Liver (tissue), 9 donors: Measurements from ENCODE around the gene EHD4. TPM values are rescaled to one million over a fixed set of nuclear protein-coding genes. Genes with fewer than 3 reads are reported as not detected.

Source experiments
- DNase-seq: peaks from one replicate; pipeline ENCODE4 v3.0.0-alpha.2; 2017; ENCODE audit warnings: low spot score
- H3K27ac ChIP-seq, 2 donors: one replicate each; pipeline ENCODE4 v1.7.0; 2013; ENCODE audit warnings: inconsistent platforms in 2 of 2, low read length in 2 of 2, control low read depth in 1 of 2, low read depth in 1 of 2, mild to moderate bottlenecking in 1 of 2
- H3K27me3 ChIP-seq, 4 donors: one replicate each; pipeline versions ENCODE4 v1.6.1 to v1.7.0; 2013; ENCODE audit warnings: low read length in 3 of 4, inconsistent platforms in 1 of 4, mild to moderate bottlenecking in 1 of 4, moderate library complexity in 1 of 4; ENCODE audit not compliant: control insufficient read depth in 4 of 4, insufficient read depth in 4 of 4
- H3K36me3 ChIP-seq, 4 donors: one replicate each; pipeline versions ENCODE4 v1.6.1 to v1.7.0; 2013; ENCODE audit warnings: low read length in 3 of 4, mild to moderate bottlenecking in 3 of 4, low read depth in 1 of 4, moderate library complexity in 1 of 4; ENCODE audit not compliant: control insufficient read depth in 4 of 4, insufficient read depth in 3 of 4
- H3K4me1 ChIP-seq, 4 donors: one replicate each; pipeline versions ENCODE4 v1.6.1 to v1.7.0; 2013; ENCODE audit warnings: low read length in 3 of 4, mild to moderate bottlenecking in 3 of 4, moderate library complexity in 1 of 4; ENCODE audit not compliant: control insufficient read depth in 4 of 4, insufficient read depth in 4 of 4
- H3K4me3 ChIP-seq, 3 donors: one replicate each; pipeline versions ENCODE4 v1.6.1 to v1.7.0; 2013; ENCODE audit warnings: low read length in 3 of 3, control low read depth in 1 of 3, low read depth in 1 of 3, mild to moderate bottlenecking in 1 of 3
- H3K9ac ChIP-seq, 2 donors: one replicate each; pipeline ENCODE4 v1.7.0; 2013; ENCODE audit warnings: low read length in 2 of 2, mild to moderate bottlenecking in 2 of 2, moderate library complexity in 2 of 2, control low read depth in 1 of 2, low read depth in 1 of 2
- H3K9me3 ChIP-seq, 4 donors: one replicate each; pipeline versions ENCODE4 v1.6.1 to v1.7.0; 2013; ENCODE audit warnings: low read length in 3 of 4; ENCODE audit not compliant: control insufficient read depth in 4 of 4
- ATF3 ChIP-seq: IDR thresholded peaks from 2 replicates; pipeline ENCODE4 v1.6.1; 2016; ENCODE audit warnings: antibody characterized with exemption
- CTCF ChIP-seq: fragments of 150-350 bp; IDR thresholded peaks from 2 replicates; pipeline ENCODE4 v1.5.1; 2017; ENCODE audit warnings: improper control_type of control experiment, low read depth, low read length; ENCODE audit not compliant: missing input control
- EGR1 ChIP-seq, 2 donors: IDR thresholded peaks; 2 replicates each; pipeline ENCODE4 v1.6.1; 2016 to 2018; ENCODE audit warnings: antibody characterized with exemption in 2 of 2, low read depth in 2 of 2
- FOXA1 ChIP-seq: IDR thresholded peaks from 2 replicates; pipeline ENCODE4 v1.6.1; 2016; ENCODE audit warnings: antibody characterized with exemption
- FOXA2 ChIP-seq: IDR thresholded peaks from 2 replicates; pipeline ENCODE4 v1.6.1; 2016; ENCODE audit warnings: antibody characterized with exemption
- GABPA ChIP-seq, 2 donors: IDR thresholded peaks in 1 of 2; conservative IDR thresholded peaks in 1 of 2; 2 replicates each; pipeline ENCODE4 v1.6.1; 2016; ENCODE audit warnings: antibody characterized with exemption in 2 of 2, mild to moderate bottlenecking in 1 of 2, moderate library complexity in 1 of 2
- HNF4A ChIP-seq, 2 donors: conservative IDR thresholded peaks; 2 replicates each; pipeline ENCODE4 v1.6.1; 2016; ENCODE audit warnings: antibody characterized with exemption in 2 of 2, mild to moderate bottlenecking in 2 of 2
- HNF4G ChIP-seq: IDR thresholded peaks from 2 replicates; pipeline ENCODE4 v1.6.1; 2016; ENCODE audit warnings: antibody characterized with exemption
- JUND ChIP-seq, 2 donors: IDR thresholded peaks; 2 replicates each; pipeline ENCODE4 v1.6.1; 2016; ENCODE audit warnings: antibody characterized with exemption in 2 of 2
- MAX ChIP-seq: IDR thresholded peaks from 2 replicates; pipeline ENCODE4 v1.6.1; 2016; ENCODE audit warnings: antibody characterized with exemption
- NR2F2 ChIP-seq: IDR thresholded peaks from 2 replicates; pipeline ENCODE4 v1.6.1; 2016; ENCODE audit warnings: antibody characterized with exemption
- RAD21 ChIP-seq, 2 donors: IDR thresholded peaks; 2 replicates each; pipeline ENCODE4 v1.6.1; 2016; ENCODE audit warnings: antibody characterized with exemption in 2 of 2, mild to moderate bottlenecking in 2 of 2
- REST ChIP-seq: IDR thresholded peaks from 2 replicates; pipeline ENCODE4 v1.6.1; 2016; ENCODE audit warnings: antibody characterized with exemption, mild to moderate bottlenecking
- RXRA ChIP-seq, 2 donors: IDR thresholded peaks; 2 replicates each; pipeline ENCODE4 v1.6.1; 2017 to 2018; ENCODE audit warnings: antibody characterized with exemption in 2 of 2, mild to moderate bottlenecking in 1 of 2
- SP1 ChIP-seq: IDR thresholded peaks from 2 replicates; pipeline ENCODE4 v1.6.1; 2018; ENCODE audit warnings: antibody characterized with exemption, mild to moderate bottlenecking
- TAF1 ChIP-seq: conservative IDR thresholded peaks from 2 replicates; pipeline ENCODE4 v1.6.1; 2016; ENCODE audit warnings: antibody characterized with exemption, mild to moderate bottlenecking
- YY1 ChIP-seq: IDR thresholded peaks from 2 replicates; pipeline ENCODE4 v1.6.1; 2016; ENCODE audit warnings: antibody characterized with exemption, mild to moderate bottlenecking
- ZBTB33 ChIP-seq: IDR thresholded peaks from 2 replicates; pipeline ENCODE4 v1.6.1; 2016; ENCODE audit warnings: antibody characterized with exemption
- WGBS: extraction: QIAGEN DNeasy Blood & Tissue Kit; methylation state at CpG from one replicate; pipeline ENCODE4 v1.1.7; 2013; 5-methylcytosine and 5-hydroxymethylcytosine counted together
- polyA plus RNA-seq, 2 donors: library from polyadenylated mRNA; stranded (reverse) in 1 of 2; unstranded in 1 of 2; fragments of 200-250 nt in 1 of 2; fragments of >200 nt in 1 of 2; fragmentation: Nextera tagmentation in 1 of 2; extraction: Ambion mirVana in 1 of 2; gene quantifications; one replicate each; pipeline versions ENCODE4 v1.2.1 to v1.2.3, GENCODE V29; 2013 to 2015
- total RNA-seq, 2 donors: library from RNA; depleted of rRNA; stranded (reverse); fragments of >200 nt; gene quantifications; one replicate each; pipeline ENCODE4 v1.2.3, GENCODE V29; 2014
- donor health status: healthy.
- donor health status: healthy.
- donor health status: healthy.
- donor health status: healthy.
- donor health status: healthy.

Gene EHD4
- total and polyA plus RNA-seq, 4 donors, result 3.3 to 10.0 (median 6.2) TPM

GRCh38 chr15:41983221-41983620, 10.9 kb upstream of the EHD4 start (continued):
- no peak for TF ChIP-seq RAD21 (IDR thresholded peaks at IDR 0.05)

GRCh38 chr15:41982133-41982930, 10.0 kb upstream of the EHD4 start:
- 87% methylated on average over 10 of the region's 10 CpGs for WGBS
- H3K36me3 ChIP-seq, result no peaks in the 10 kb centered on the region
- H3K4me1 ChIP-seq, result peaks cover 0 to 1% (median 0%) of the 10 kb centered on the region in 4 donors
- no peak overlapping the region for H3K9ac ChIP-seq
- H3K9me3 ChIP-seq, result no peaks in the 10 kb centered on the region
- TF ChIP-seq ZBTB33 (no peak), RXRA (IDR thresholded peaks at IDR 0.05) (no peak), FOXA2 (no peak), TAF1 (no peak), FOXA1 (no peak), NR2F2 (no peak), JUND (IDR thresholded peaks at IDR 0.05) (no peak), MAX (no peak), ATF3 (no peak), GABPA (IDR thresholded peaks at IDR 0.05 in 1 of 2, conservative IDR thresholded peaks at IDR 0.05 in 1 of 2) (no peak), SP1 (no peak), YY1 (no peak), EGR1 (IDR thresholded peaks at IDR 0.05; ENCODE audit: low read depth in 2 of 2) (no peak), REST (no peak), HNF4G (no peak), RAD21 (IDR thresholded peaks at IDR 0.05) (no peak), CTCF (no peak), HNF4A (conservative IDR thresholded peaks at IDR 0.05) (no peak)
- no peaks in the 10 kb centered on the region for H3K27me3 ChIP-seq
- no peak overlapping the region for H3K27ac ChIP-seq
- H3K4me3 ChIP-seq, result no peak overlapping the region
- no peak for DNase-seq
